Esophagus muscularis mucosa (tissue), 3 donors: ENCODE measurements around the gene LHPP.

Source experiments
- POLR2A ChIP-seq: fragments of 450-650 bp; IDR thresholded peaks from one replicate; pipeline ENCODE4 v1.6.1; 2017; ENCODE audit warnings: antibody characterized with exemption, moderate library complexity, mild to moderate bottlenecking, low read depth
- TF ChIP-seq, protein P1 (sequence below), 3 experiments: fragments of 200-600 bp in 2 of 3; fragments of 450-650 bp in 1 of 3; sonication (generic) in 2 of 3; IDR thresholded peaks; one replicate each; pipeline ENCODE4 v1.5.1; 2017 to 2019; ENCODE audit warnings: antibody characterized with exemption in 3 of 3, mild to moderate bottlenecking in 2 of 3, moderate library complexity in 1 of 3

- TF ChIP-seq, protein P1, sequence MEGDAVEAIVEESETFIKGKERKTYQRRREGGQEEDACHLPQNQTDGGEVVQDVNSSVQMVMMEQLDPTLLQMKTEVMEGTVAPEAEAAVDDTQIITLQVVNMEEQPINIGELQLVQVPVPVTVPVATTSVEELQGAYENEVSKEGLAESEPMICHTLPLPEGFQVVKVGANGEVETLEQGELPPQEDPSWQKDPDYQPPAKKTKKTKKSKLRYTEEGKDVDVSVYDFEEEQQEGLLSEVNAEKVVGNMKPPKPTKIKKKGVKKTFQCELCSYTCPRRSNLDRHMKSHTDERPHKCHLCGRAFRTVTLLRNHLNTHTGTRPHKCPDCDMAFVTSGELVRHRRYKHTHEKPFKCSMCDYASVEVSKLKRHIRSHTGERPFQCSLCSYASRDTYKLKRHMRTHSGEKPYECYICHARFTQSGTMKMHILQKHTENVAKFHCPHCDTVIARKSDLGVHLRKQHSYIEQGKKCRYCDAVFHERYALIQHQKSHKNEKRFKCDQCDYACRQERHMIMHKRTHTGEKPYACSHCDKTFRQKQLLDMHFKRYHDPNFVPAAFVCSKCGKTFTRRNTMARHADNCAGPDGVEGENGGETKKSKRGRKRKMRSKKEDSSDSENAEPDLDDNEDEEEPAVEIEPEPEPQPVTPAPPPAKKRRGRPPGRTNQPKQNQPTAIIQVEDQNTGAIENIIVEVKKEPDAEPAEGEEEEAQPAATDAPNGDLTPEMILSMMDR (IDR thresholded peaks at IDR 0.05), result no peak
- no peak for TF ChIP-seq POLR2A
These were observed 180.6 kb downstream of the LHPP start for GRCh38 chr10:124642088-124642710.
